GM23248 (cell line): Measurements from ENCODE around the gene KCNJ13. TPM values are rescaled to one million over a fixed set of nuclear protein-coding genes. Genes with fewer than 3 reads are reported as not detected.

Experiments
- DNase-seq: peaks from one replicate; pipeline ENCODE4 v3.0.0-alpha.2; 2015
- H2AFZ ChIP-seq: fragments of 200-600 bp; sonication (generic); 2 replicates; pipeline ENCODE4 v1.6.1; 2016; ENCODE audit warnings: antibody characterized with exemption
- H3F3A ChIP-seq: fragments of 200-600 bp; sonication (generic); 2 replicates; pipeline ENCODE4 v1.6.1; 2016; ENCODE audit warnings: mild to moderate bottlenecking, antibody characterized with exemption, mixed run types; ENCODE audit not compliant: insufficient read depth
- H3K27ac ChIP-seq: fragments of 200-600 bp; sonication (generic); 2 replicates; pipeline ENCODE4 v1.5.1; 2016; ENCODE audit warnings: mild to moderate bottlenecking
- H3K27me3 ChIP-seq: fragments of 200-600 bp; sonication (generic); replicated peaks from 2 replicates; pipeline ENCODE4 v1.6.1; 2016; ENCODE audit warnings: mild to moderate bottlenecking; ENCODE audit not compliant: insufficient read depth
- H3K36me3 ChIP-seq: fragments of 200-600 bp; sonication (generic); 2 replicates; pipeline ENCODE4 v1.6.1; 2016; ENCODE audit warnings: low read depth, mild to moderate bottlenecking
- H3K4me1 ChIP-seq: fragments of 200-600 bp; sonication (generic); 2 replicates; pipeline ENCODE4 v1.6.1; 2016; ENCODE audit warnings: mild to moderate bottlenecking; ENCODE audit not compliant: insufficient read depth
- H3K4me2 ChIP-seq: fragments of 200-600 bp; sonication (generic); one replicate; pipeline ENCODE4 v1.6.1; 2016; ENCODE audit warnings: mild to moderate bottlenecking; ENCODE audit not compliant: unreplicated experiment
- H3K4me3 ChIP-seq: fragments of 200-600 bp; sonication (generic); 2 replicates; pipeline ENCODE4 v1.5.1; 2016; ENCODE audit warnings: mild to moderate bottlenecking
- H3K79me2 ChIP-seq: fragments of 200-600 bp; sonication (generic); 2 replicates; pipeline ENCODE4 v1.6.1; 2016; ENCODE audit warnings: mild to moderate bottlenecking; ENCODE audit not compliant: insufficient read depth
- H3K9ac ChIP-seq: fragments of 200-600 bp; sonication (generic); 2 replicates; pipeline ENCODE4 v1.6.1; 2016; ENCODE audit warnings: mild to moderate bottlenecking
- H3K9me2 ChIP-seq: fragments of 200-600 bp; sonication (generic); 2 replicates; pipeline ENCODE4 v1.6.1; 2016; ENCODE audit warnings: mixed run types, mild to moderate bottlenecking, moderate library complexity; ENCODE audit not compliant: insufficient read depth
- H3K9me3 ChIP-seq: fragments of 200-600 bp; sonication (generic); one replicate; pipeline ENCODE4 v1.6.1; 2017; ENCODE audit warnings: low read depth
- H4K20me1 ChIP-seq: fragments of 200-600 bp; sonication (generic); 2 replicates; pipeline ENCODE4 v1.6.0; 2016; ENCODE audit not compliant: insufficient read depth
- EZH2 ChIP-seq: fragments of 200-600 bp; sonication (generic); IDR thresholded peaks from 2 replicates; pipeline ENCODE4 v1.6.1; 2018; ENCODE audit warnings: antibody characterized with exemption, mild to moderate bottlenecking; ENCODE audit not compliant: insufficient read depth, poor library complexity, severe bottlenecking
- EZH2phosphoT487 ChIP-seq: fragments of 200-600 bp; sonication (generic); IDR thresholded peaks from 2 replicates; pipeline ENCODE4 v1.6.1; 2018; ENCODE audit warnings: antibody characterized with exemption, moderate library complexity, mild to moderate bottlenecking, low read depth; ENCODE audit not compliant: insufficient read depth
- WGBS, 2 experiments: methylation state at CpG; one replicate each; pipeline ENCODE4 v1.1.6; 2015 to 2017; ENCODE audit warnings: low lambda C conversion rate in 2 of 2, low coverage in 1 of 2; ENCODE audit errors: missing lambda C conversion rate in 2 of 2; 5-methylcytosine and 5-hydroxymethylcytosine counted together
- in situ Hi-C: fragments of 300-500 bp; cut with MboI; formaldehyde crosslinking; loops from 2 replicates; pipeline ENCODE4 v1.15.0; 2020
- polyA plus RNA-seq: library from polyadenylated mRNA; unstranded; fragments of >200 nt; fragmentation: Nextera tagmentation; extraction: Ambion mirVana; gene quantifications from 2 replicates; pipeline ENCODE4 v1.2.1, GENCODE V29; 2016
- total RNA-seq: library from RNA; depleted of rRNA; stranded (reverse); fragments of >200 nt; shearing (Covaris generic); gene quantifications from 2 replicates; pipeline ENCODE4 v1.2.3, GENCODE V29; 2014

The KCNJ13 gene
- total and polyA plus RNA-seq, 2 experiments from 2014 or later: 0.21 TPM; not detected in 1

DNA sequence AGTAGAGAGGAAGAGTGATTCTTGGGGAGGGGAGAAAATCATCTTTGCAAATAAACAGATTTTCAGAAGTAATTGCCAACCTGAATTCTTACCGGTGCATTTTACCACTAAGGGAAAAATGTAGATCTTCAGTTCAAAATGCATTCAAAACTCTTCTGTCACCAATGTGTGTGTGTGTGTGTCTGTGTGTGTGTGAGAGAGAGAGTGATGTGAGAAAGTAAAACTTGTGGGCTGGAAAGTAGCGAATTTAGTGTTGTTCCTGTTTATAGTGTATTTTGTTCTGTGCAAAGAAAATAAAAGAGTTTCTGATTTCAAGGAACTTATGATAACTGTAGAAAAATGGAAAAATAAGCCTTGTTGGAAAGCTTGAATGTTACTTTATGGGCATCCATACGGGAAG is 27.0 kb downstream of the KCNJ13 start:
- peaks cover 15% of the 10 kb centered on the region; the same call in 1 of the 2 replicates for H3K79me2 ChIP-seq
- no peak for DNase-seq
- no peaks in the 10 kb centered on the region for H3K9me3 ChIP-seq
- in situ Hi-C loops: no loop called here
- no peak overlapping the region for H2AFZ ChIP-seq
- H3K27me3 ChIP-seq: no peaks in the 10 kb centered on the region
- H3K27ac ChIP-seq: no peak overlapping the region
- H3K36me3 ChIP-seq: peaks cover 35% of the 10 kb centered on the region
- no peaks in the 10 kb centered on the region for H3F3A ChIP-seq
- no peaks in the 10 kb centered on the region for H4K20me1 ChIP-seq
- no peak overlapping the region for H3K9ac ChIP-seq
- WGBS, 2 experiments: 97 to 98% methylated on average over 3 of the region's 3 CpGs
- H3K4me1 ChIP-seq: no peaks in the 10 kb centered on the region
- H3K9me2 ChIP-seq: no peaks in the 10 kb centered on the region
- H3K4me3 ChIP-seq: no peak overlapping the region
- TF ChIP-seq EZH2 (no peak), EZH2phosphoT487 (no peak)
- no peak overlapping the region for H3K4me2 ChIP-seq

- no peaks in the 10 kb centered on the region for H4K20me1 ChIP-seq
- H3K4me3 ChIP-seq: no peak overlapping the region
- no peak for TF ChIP-seq EZH2
- no peak for TF ChIP-seq EZH2phosphoT487
- no peak for DNase-seq
- H2AFZ ChIP-seq: no peak overlapping the region
- H3K79me2 ChIP-seq: peaks cover 10% of the 10 kb centered on the region
- no peak overlapping the region for H3K9ac ChIP-seq
- H3K27me3 ChIP-seq: no peaks in the 10 kb centered on the region
- WGBS, 2 experiments: 83 to 87% methylated on average over 3 of the region's 3 CpGs
- peaks cover 28% of the 10 kb centered on the region for H3K36me3 ChIP-seq
- no peaks in the 10 kb centered on the region for H3K9me2 ChIP-seq
- in situ Hi-C loops: no loop called here
- no peaks in the 10 kb centered on the region for H3K4me1 ChIP-seq
- no peak overlapping the region for H3K4me2 ChIP-seq
- no peak overlapping the region for H3K27ac ChIP-seq
- no peaks in the 10 kb centered on the region for H3K9me3 ChIP-seq
- no peaks in the 10 kb centered on the region for H3F3A ChIP-seq
Observed at GRCh38 chr2:232748038-232748437, 28.3 kb downstream of the KCNJ13 start.

GRCh38 chr2:232744963-232745362 is 31.4 kb downstream of the KCNJ13 start:
- no peaks in the 10 kb centered on the region for H3F3A ChIP-seq
- H3K4me3 ChIP-seq: no peak overlapping the region
- H3K9me2 ChIP-seq: no peaks in the 10 kb centered on the region
- TF ChIP-seq EZH2 (no peak), EZH2phosphoT487 (no peak)
- in situ Hi-C loops: no loop called here
- no peak overlapping the region for H3K9ac ChIP-seq
- no peak for DNase-seq
- no peaks in the 10 kb centered on the region for H3K4me1 ChIP-seq
- H3K9me3 ChIP-seq: no peaks in the 10 kb centered on the region
- H3K4me2 ChIP-seq: no peak overlapping the region
- no peaks in the 10 kb centered on the region for H4K20me1 ChIP-seq
- H3K27me3 ChIP-seq: no peaks in the 10 kb centered on the region
- H3K36me3 ChIP-seq: peaks cover 22% of the 10 kb centered on the region
- H3K79me2 ChIP-seq: peaks cover 35% of the 10 kb centered on the region
- no peak overlapping the region for H3K27ac ChIP-seq
- H2AFZ ChIP-seq: no peak overlapping the region
- WGBS, 2 experiments: 61 to 63% methylated on average over 1 of the region's 1 CpG

- H3K4me2 ChIP-seq: no peak overlapping the region
- peaks cover 19% of the 10 kb centered on the region; the same call in 1 of the 2 replicates for H3K36me3 ChIP-seq
- 98 to 100% methylated on average over 3 of the region's 3 CpGs for WGBS, 2 experiments
- TF ChIP-seq EZH2 (no peak), EZH2phosphoT487 (no peak)
- no peaks in the 10 kb centered on the region for H4K20me1 ChIP-seq
- no peak overlapping the region for H3K4me3 ChIP-seq
- H3K4me1 ChIP-seq: no peaks in the 10 kb centered on the region
- H3F3A ChIP-seq: no peaks in the 10 kb centered on the region
- H2AFZ ChIP-seq: no peak overlapping the region
- peaks cover 36% of the 10 kb centered on the region for H3K79me2 ChIP-seq
- no peak overlapping the region for H3K27ac ChIP-seq
- no peaks in the 10 kb centered on the region for H3K9me3 ChIP-seq
- no peaks in the 10 kb centered on the region for H3K27me3 ChIP-seq
- in situ Hi-C loops: no loop called here
- DNase-seq: no peak
- H3K9me2 ChIP-seq: no peaks in the 10 kb centered on the region
- H3K9ac ChIP-seq: no peak overlapping the region
Observed at GRCh38 chr2:232741972-232742371, 34.4 kb downstream of the KCNJ13 start.

DNA sequence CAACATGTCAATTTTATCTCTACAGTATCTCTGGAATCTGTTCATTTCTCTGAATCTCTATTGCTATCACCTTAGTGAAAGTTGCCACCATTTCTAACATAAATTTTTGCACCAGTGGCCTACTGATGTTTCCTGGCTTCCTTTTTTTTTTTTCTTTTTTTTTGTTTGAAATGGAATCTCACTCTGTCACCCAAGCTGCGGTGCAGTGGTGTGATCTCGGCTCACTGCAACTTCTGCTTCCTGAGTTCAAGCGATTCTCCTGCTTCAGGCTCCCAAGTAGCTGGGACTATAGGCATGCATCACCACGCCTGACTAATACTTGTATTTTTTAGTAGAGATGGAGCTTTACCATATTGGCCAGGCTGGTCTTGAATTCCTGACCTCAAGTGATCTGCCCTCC is 35.1 kb downstream of the KCNJ13 start:
- H3K27ac ChIP-seq: no peak overlapping the region
- H3K4me1 ChIP-seq: no peaks in the 10 kb centered on the region
- peaks cover 19% of the 10 kb centered on the region; the same call in 1 of the 2 replicates for H3K36me3 ChIP-seq
- no peaks in the 10 kb centered on the region for H3K9me2 ChIP-seq
- 94 to 95% methylated on average over 4 of the region's 4 CpGs for WGBS, 2 experiments
- no peaks in the 10 kb centered on the region for H3K9me3 ChIP-seq
- DNase-seq: no peak
- H2AFZ ChIP-seq: no peak overlapping the region
- no peak overlapping the region for H3K4me2 ChIP-seq
- H3F3A ChIP-seq: no peaks in the 10 kb centered on the region
- in situ Hi-C loops: no loop called here
- H4K20me1 ChIP-seq: no peaks in the 10 kb centered on the region
- H3K4me3 ChIP-seq: no peak overlapping the region
- peaks cover 42% of the 10 kb centered on the region for H3K79me2 ChIP-seq
- no peak overlapping the region for H3K9ac ChIP-seq
- H3K27me3 ChIP-seq: no peaks in the 10 kb centered on the region
- TF ChIP-seq EZH2 (no peak), EZH2phosphoT487 (no peak)
